Central memory CD8-positive, alpha-beta T cell (primary cell): ENCODE results near the gene AWAT1.
"Not testable (repeated sequence)": the region's sequence is repeated elsewhere in the genome, so short reads cannot be mapped to it uniquely, and the experiment has no call there.

Source experiments
- ATAC-seq: fragments of 150-1000 bp; cut with Tn5 transposase; replicated peaks from 2 replicates; pipeline ENCODE4 v1.10.0; 2022; ENCODE audit warnings: mild to moderate bottlenecking, moderate FRiP score, moderate number of reproducible peaks; ENCODE audit not compliant: poor library complexity, severe bottlenecking; ENCODE audit errors: extremely low read depth
- DNase-seq, 2 donors: peaks; one replicate each; pipeline ENCODE4 v3.0.0; 2021; ENCODE audit warnings: low spot score in 2 of 2
- H3K27ac Mint-ChIP-seq: one replicate; pipeline ENCODE4 v1.8.0; 2022; ENCODE audit warnings: low read depth, mild to moderate bottlenecking, moderate library complexity, mixed read lengths
- H3K27me3 Mint-ChIP-seq: one replicate; pipeline ENCODE4 v1.8.0; 2022; ENCODE audit warnings: mixed read lengths
- H3K36me3 Mint-ChIP-seq: one replicate; pipeline ENCODE4 v1.8.0; 2022; ENCODE audit warnings: mild to moderate bottlenecking, moderate library complexity, mixed read lengths; ENCODE audit not compliant: insufficient read depth
- H3K4me1 Mint-ChIP-seq: one replicate; pipeline ENCODE4 v1.8.0; 2022; ENCODE audit warnings: mixed read lengths
- H3K4me3 Mint-ChIP-seq: one replicate; pipeline ENCODE4 v1.8.0; 2022; ENCODE audit warnings: mild to moderate bottlenecking, moderate library complexity, mixed read lengths
- H3K9me3 Mint-ChIP-seq: one replicate; pipeline ENCODE4 v1.8.0; 2022; ENCODE audit warnings: mixed read lengths

Gene AWAT1

GRCh38 chrX:70234355-70234754 is at the start of gene AWAT1:
TSS of gene AWAT1 (plus strand) at chrX:70234655. CDS start at chrX:70234696, 41 bp downstream.
- Mint-ChIP-seq H3K27ac (no peak within 1 kb of the TSS), H3K4me3 (no peak within 1 kb of the TSS), H3K27me3 (no peaks in the 10 kb centered on the region), H3K36me3 (no peaks in the 10 kb centered on the region), H3K9me3 (no peaks in the 10 kb centered on the region), H3K4me1 (no peaks in the 10 kb centered on the region)
- DNase-seq (no peak), ATAC-seq (no peak)

- peaks cover 21% of the 10 kb centered on the region for H3K27me3 Mint-ChIP-seq
- H3K4me3 Mint-ChIP-seq: no peak overlapping the region
- no peaks in the 10 kb centered on the region for H3K4me1 Mint-ChIP-seq
- DNase-seq (no peak), ATAC-seq (no peak)
- peaks cover 3% of the 10 kb centered on the region for H3K36me3 Mint-ChIP-seq
- peaks cover 9% of the 10 kb centered on the region for H3K9me3 Mint-ChIP-seq
- no peak overlapping the region for H3K27ac Mint-ChIP-seq
Observed at GRCh38 chrX:70190225-70190624, 44.2 kb upstream of the AWAT1 start.

- Mint-ChIP-seq H3K36me3 (no peaks in the 10 kb centered on the region), H3K27ac (no peak overlapping the region), H3K4me3 (no peak overlapping the region)
Observed at GRCh38 chrX:70196961-70197720, 37.3 kb upstream of the AWAT1 start.

GRCh38 chrX:70201732-70202131 is 32.7 kb upstream of the AWAT1 start:
- no peaks in the 10 kb centered on the region for H3K9me3 Mint-ChIP-seq
- DNase-seq (no peak), ATAC-seq (no peak)
- no peaks in the 10 kb centered on the region for H3K27me3 Mint-ChIP-seq
- H3K27ac Mint-ChIP-seq: no peak overlapping the region
- peaks cover 6% of the 10 kb centered on the region for H3K4me1 Mint-ChIP-seq
- no peaks in the 10 kb centered on the region for H3K36me3 Mint-ChIP-seq
- H3K4me3 Mint-ChIP-seq: no peak overlapping the region

More at GRCh38 chrX:70196961-70197720, 37.3 kb upstream of the AWAT1 start:
- ATAC-seq (peak; percentile 60), DNase-seq (peak; percentile 29 to 37)
- Mint-ChIP-seq H3K27me3 (no peaks in the 10 kb centered on the region), H3K9me3 (no peaks in the 10 kb centered on the region), H3K4me1 (peaks cover 6% of the 10 kb centered on the region)

- no peaks in the 10 kb centered on the region for H3K27me3 Mint-ChIP-seq
- H3K36me3 Mint-ChIP-seq: no peaks in the 10 kb centered on the region
- H3K4me1 Mint-ChIP-seq: no peaks in the 10 kb centered on the region
Observed at GRCh38 chrX:70208479-70208878, 26.0 kb upstream of the AWAT1 start.

GRCh38 chrX:70209570-70209969 is 24.9 kb upstream of the AWAT1 start:
- not testable (repeated sequence) for H3K27me3 Mint-ChIP-seq, ATAC-seq, H3K27ac Mint-ChIP-seq, DNase-seq, H3K36me3 Mint-ChIP-seq, H3K4me3 Mint-ChIP-seq, H3K9me3 Mint-ChIP-seq, H3K4me1 Mint-ChIP-seq

More at GRCh38 chrX:70208479-70208878, 26.0 kb upstream of the AWAT1 start:
- no peak for ATAC-seq
- Mint-ChIP-seq H3K27ac (no peak overlapping the region), H3K9me3 (no peaks in the 10 kb centered on the region), H3K4me3 (no peak overlapping the region)
- no peak for DNase-seq

- Mint-ChIP-seq H3K4me1 (no peaks in the 10 kb centered on the region), H3K27ac (no peak overlapping the region), H3K27me3 (no peaks in the 10 kb centered on the region), H3K9me3 (no peaks in the 10 kb centered on the region), H3K36me3 (no peaks in the 10 kb centered on the region), H3K4me3 (no peak overlapping the region)
- ATAC-seq: no peak
- DNase-seq: no peak
Observed at GRCh38 chrX:70219938-70220764, 14.3 kb upstream of the AWAT1 start.

GRCh38 chrX:70226048-70226447 is 8.4 kb upstream of the AWAT1 start:
- Mint-ChIP-seq H3K27me3 (no peaks in the 10 kb centered on the region), H3K4me1 (no peaks in the 10 kb centered on the region), H3K4me3 (no peak overlapping the region), H3K9me3 (no peaks in the 10 kb centered on the region), H3K36me3 (no peaks in the 10 kb centered on the region), H3K27ac (no peak overlapping the region)
- ATAC-seq (no peak), DNase-seq (no peak)

- Mint-ChIP-seq H3K4me1 (no peaks in the 10 kb centered on the region), H3K36me3 (no peaks in the 10 kb centered on the region), H3K27me3 (no peaks in the 10 kb centered on the region), H3K27ac (no peak overlapping the region), H3K9me3 (no peaks in the 10 kb centered on the region), H3K4me3 (no peak overlapping the region)
- no peak for DNase-seq
- no peak for ATAC-seq
Observed at GRCh38 chrX:70226687-70227086, 7.8 kb upstream of the AWAT1 start.

- ATAC-seq: no peak
- Mint-ChIP-seq H3K36me3 (no peaks in the 10 kb centered on the region), H3K27me3 (no peaks in the 10 kb centered on the region), H3K9me3 (no peaks in the 10 kb centered on the region), H3K27ac (no peak overlapping the region), H3K4me3 (no peak overlapping the region), H3K4me1 (no peaks in the 10 kb centered on the region)
- DNase-seq: no peak
Observed at GRCh38 chrX:70231666-70232065, 2.8 kb upstream of the AWAT1 start.

- no peak overlapping the region for H3K27ac Mint-ChIP-seq
- ATAC-seq (no peak), DNase-seq (no peak)
- H3K36me3 Mint-ChIP-seq: no peaks in the 10 kb centered on the region
- no peaks in the 10 kb centered on the region for H3K9me3 Mint-ChIP-seq
- H3K4me1 Mint-ChIP-seq: no peaks in the 10 kb centered on the region
- H3K4me3 Mint-ChIP-seq: no peak overlapping the region
- peaks cover 7% of the 10 kb centered on the region for H3K27me3 Mint-ChIP-seq
Observed at GRCh38 chrX:70240751-70241150, 6.3 kb downstream of the AWAT1 start.

GRCh38 chrX:70241501-70241900 is 7.0 kb downstream of the AWAT1 start:
- DNase-seq (no peak), ATAC-seq (no peak)
- Mint-ChIP-seq H3K36me3 (no peaks in the 10 kb centered on the region), H3K4me1 (no peaks in the 10 kb centered on the region), H3K27me3 (peaks cover 7% of the 10 kb centered on the region), H3K27ac (no peak overlapping the region), H3K9me3 (no peaks in the 10 kb centered on the region), H3K4me3 (no peak overlapping the region)

- not testable (repeated sequence) for H3K9me3 Mint-ChIP-seq, H3K27me3 Mint-ChIP-seq, H3K4me3 Mint-ChIP-seq, H3K36me3 Mint-ChIP-seq, ATAC-seq, H3K4me1 Mint-ChIP-seq, DNase-seq, H3K27ac Mint-ChIP-seq
Observed at GRCh38 chrX:70243601-70244000, 9.1 kb downstream of the AWAT1 start.
